Measurements from ENCODE around the gene ZSWIM5.
"Not testable (repeated sequence)": the region's sequence is repeated elsewhere in the genome, so short reads cannot be mapped to it uniquely, and the experiment has no call there.

ZSWIM5 gene

DNA sequence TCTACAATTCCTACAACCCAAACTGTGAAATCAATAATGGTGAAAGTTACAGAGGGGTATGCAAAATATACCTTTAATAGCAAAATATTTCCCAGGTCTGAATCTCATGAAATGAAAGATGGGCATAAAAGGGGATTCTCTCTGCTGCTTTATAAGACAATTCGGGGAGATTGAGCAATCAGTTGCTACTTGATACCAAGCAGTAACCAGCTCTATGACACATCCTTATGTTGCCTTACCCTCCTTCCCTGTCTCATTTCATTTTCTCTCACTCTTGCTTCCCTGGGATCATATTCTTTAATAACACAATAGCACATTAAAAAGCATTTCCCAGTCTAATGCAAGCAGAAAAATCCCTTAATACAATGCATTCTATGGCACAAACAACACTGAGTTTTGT is 29.0 kb downstream of the ZSWIM5 start:
- H3K27me3 ChIP-seq: no peaks in the 10 kb centered on the region
- H3K4me1 ChIP-seq: no peaks in the 10 kb centered on the region
- H3K9ac ChIP-seq: no peak overlapping the region
- no peak overlapping the region for H3K4me3 ChIP-seq
- H3K27ac ChIP-seq: no peak overlapping the region
- no peaks in the 10 kb centered on the region for H4K20me1 ChIP-seq
- H3K36me3 ChIP-seq: no peaks in the 10 kb centered on the region
- TF ChIP-seq Cebpa-rat (IDR thresholded peaks at IDR 0.05): no peak
- H3K9me3 ChIP-seq (replicated peaks in 1 of 11): peaks cover 0 to 12% (median 10%) of the 10 kb centered on the region in 11 experiments; a peak in 15 of 22 replicates
- no peak overlapping the region for H3K4me2 ChIP-seq

DNA sequence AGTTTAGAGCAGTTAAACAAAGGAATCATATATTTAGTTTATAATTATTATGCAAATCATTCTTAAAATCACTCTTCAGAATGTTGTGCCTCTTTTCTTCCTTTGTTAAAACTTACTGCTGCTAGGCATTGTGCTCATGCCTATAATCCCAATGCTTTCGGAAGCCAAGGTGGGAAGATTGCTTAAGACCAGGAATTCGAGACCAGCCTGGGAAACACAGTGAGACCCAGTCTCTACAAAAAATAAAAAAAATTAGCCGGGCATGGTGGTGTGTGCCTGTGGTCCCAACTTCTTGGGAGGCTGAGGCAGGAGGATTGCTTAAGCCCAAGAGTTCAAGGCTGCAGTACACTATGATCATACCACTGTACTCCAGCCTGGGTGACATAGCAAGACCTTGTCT is 33.6 kb downstream of the ZSWIM5 start:
- H3K4me2 ChIP-seq: no peak overlapping the region
- H3K27me3 ChIP-seq: no peaks in the 10 kb centered on the region
- no peaks in the 10 kb centered on the region for H3K36me3 ChIP-seq
- H3K4me1 ChIP-seq: no peaks in the 10 kb centered on the region
- no peak overlapping the region for H3K9ac ChIP-seq
- TF ChIP-seq Cebpa-rat (IDR thresholded peaks at IDR 0.05): no peak
- H3K9me3 ChIP-seq (replicated peaks in 1 of 11): no peaks in the 10 kb centered on the region
- H3K4me3 ChIP-seq: no peak overlapping the region
- no peak overlapping the region for H3K27ac ChIP-seq
- H4K20me1 ChIP-seq: no peaks in the 10 kb centered on the region

- no peak overlapping the region for H3K4me3 ChIP-seq
- H4K20me1 ChIP-seq: no peaks in the 10 kb centered on the region
- no peak overlapping the region for H3K27ac ChIP-seq
- H3K9ac ChIP-seq: no peak overlapping the region
- no peaks in the 10 kb centered on the region for H3K36me3 ChIP-seq
- H3K4me2 ChIP-seq: no peak overlapping the region
- no peaks in the 10 kb centered on the region for H3K27me3 ChIP-seq
- no peaks in the 10 kb centered on the region for H3K4me1 ChIP-seq
- no peak for TF ChIP-seq Cebpa-rat (IDR thresholded peaks at IDR 0.05)
- no peaks in the 10 kb centered on the region for H3K9me3 ChIP-seq (replicated peaks in 1 of 11)
Measured at GRCh38 chr1:45172005-45172404, 34.4 kb downstream of the ZSWIM5 start.

GRCh38 chr1:45171575-45171974 is 34.8 kb downstream of the ZSWIM5 start:
- H3K9me3 ChIP-seq (replicated peaks in 1 of 11): no peaks in the 10 kb centered on the region
- no peak for TF ChIP-seq Cebpa-rat (IDR thresholded peaks at IDR 0.05)
- H3K4me2 ChIP-seq: no peak overlapping the region
- H4K20me1 ChIP-seq: no peaks in the 10 kb centered on the region
- H3K4me1 ChIP-seq: no peaks in the 10 kb centered on the region
- no peak overlapping the region for H3K4me3 ChIP-seq
- no peak overlapping the region for H3K9ac ChIP-seq
- no peak overlapping the region for H3K27ac ChIP-seq
- H3K27me3 ChIP-seq: no peaks in the 10 kb centered on the region
- no peaks in the 10 kb centered on the region for H3K36me3 ChIP-seq

DNA sequence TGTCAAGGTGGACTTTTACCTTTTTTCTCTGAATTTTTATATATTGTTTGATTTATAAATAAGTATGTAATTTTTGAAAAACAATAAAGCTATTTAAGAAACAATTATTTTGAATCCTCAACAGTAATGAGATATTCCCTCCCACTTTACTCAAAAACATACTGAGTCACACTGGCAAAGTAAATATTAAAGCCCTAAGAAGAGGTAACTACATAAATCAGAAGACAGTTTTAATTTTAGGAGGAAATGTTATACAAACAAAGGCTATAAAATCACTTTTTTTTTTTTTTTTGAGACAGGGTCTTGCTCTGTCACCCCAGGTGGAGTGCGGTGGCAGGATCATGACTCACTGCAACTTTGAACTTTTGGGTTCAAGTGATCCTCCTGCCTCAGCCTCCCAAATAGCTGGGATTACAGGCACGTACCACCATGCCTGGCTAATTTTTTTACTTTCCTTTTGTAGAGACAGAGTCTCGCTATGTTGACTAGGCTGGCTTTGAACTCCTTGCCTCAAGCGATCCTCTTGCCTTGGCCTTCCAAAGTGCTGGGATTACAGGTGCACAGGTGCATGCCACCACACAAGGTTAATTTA is 36.2 kb downstream of the ZSWIM5 start:
- no peak overlapping the region for H3K4me3 ChIP-seq
- H3K4me1 ChIP-seq: no peaks in the 10 kb centered on the region
- no peaks in the 10 kb centered on the region for H3K27me3 ChIP-seq
- H3K9ac ChIP-seq: no peak overlapping the region; a peak in 1 of 22 replicates
- no peak for TF ChIP-seq Cebpa-rat (IDR thresholded peaks at IDR 0.05)
- no peak overlapping the region for H3K4me2 ChIP-seq
- H3K9me3 ChIP-seq (replicated peaks in 1 of 11): no peaks in the 10 kb centered on the region
- no peaks in the 10 kb centered on the region for H4K20me1 ChIP-seq
- H3K36me3 ChIP-seq: no peaks in the 10 kb centered on the region
- no peak overlapping the region for H3K27ac ChIP-seq

DNA sequence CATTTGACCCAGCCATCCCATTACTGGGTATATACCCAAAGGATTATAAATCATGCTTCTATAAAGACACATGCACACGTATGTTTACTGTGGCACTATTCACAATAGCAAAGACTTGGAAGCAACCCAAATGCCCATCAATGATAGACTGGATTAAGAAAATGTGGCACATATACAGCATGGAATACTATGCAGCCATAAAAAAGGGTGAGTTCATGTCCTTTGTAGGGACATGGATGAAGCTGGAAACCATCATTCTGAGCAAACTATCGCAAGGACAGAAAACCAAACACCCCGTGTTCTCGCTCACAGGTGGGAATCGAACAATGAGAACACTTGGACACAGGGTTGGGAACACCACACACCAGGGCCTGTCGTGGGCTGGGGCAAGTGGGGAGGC is 38.5 kb downstream of the ZSWIM5 start:
- not testable (repeated sequence) for H3K36me3 ChIP-seq, H3K9ac ChIP-seq, H3K27me3 ChIP-seq, H3K27ac ChIP-seq, H3K4me2 ChIP-seq, H4K20me1 ChIP-seq, H3K4me1 ChIP-seq, H3K4me3 ChIP-seq
- H3K9me3 ChIP-seq (replicated peaks in 1 of 11): peaks cover 0 to 15% (median 3%) of the 10 kb centered on the region in 11 experiments; a peak in 6 of 22 replicates

GRCh38 chr1:45164307-45164706 is 42.1 kb downstream of the ZSWIM5 start:
- not testable (repeated sequence) for H3K4me2 ChIP-seq, H3K27ac ChIP-seq, H3K9ac ChIP-seq, H3K36me3 ChIP-seq, H3K4me3 ChIP-seq, H4K20me1 ChIP-seq, H3K4me1 ChIP-seq, H3K27me3 ChIP-seq
- H3K9me3 ChIP-seq (replicated peaks in 1 of 11): peaks cover 0 to 26% (median 7%) of the 10 kb centered on the region in 11 experiments; a peak in 11 of 22 replicates

DNA sequence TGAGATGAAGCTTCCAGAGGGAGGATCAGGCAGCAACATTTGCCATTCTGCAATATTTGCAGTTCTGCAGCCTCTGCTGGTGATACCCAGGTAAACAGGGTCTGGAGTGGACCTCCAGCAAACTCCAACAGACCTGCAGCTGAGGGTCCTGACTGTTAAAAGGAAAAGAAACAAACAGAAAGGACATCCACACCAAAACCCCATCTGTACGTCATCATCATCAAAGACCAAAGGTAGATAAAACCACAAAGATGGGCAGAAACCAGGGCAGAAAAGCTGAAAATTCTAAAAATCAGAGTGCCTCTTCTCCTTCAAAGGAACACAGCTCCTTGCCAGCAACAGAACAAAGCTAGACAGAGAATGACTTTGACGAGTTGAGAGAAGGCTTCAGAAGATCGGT is 43.3 kb downstream of the ZSWIM5 start:
- H3K9ac ChIP-seq, H3K27ac ChIP-seq, H3K27me3 ChIP-seq, H3K4me2 ChIP-seq, H3K4me3 ChIP-seq, H3K36me3 ChIP-seq, H3K4me1 ChIP-seq, H4K20me1 ChIP-seq: not testable (repeated sequence)
- H3K9me3 ChIP-seq (replicated peaks in 1 of 11): peaks cover 0 to 26% (median 7%) of the 10 kb centered on the region in 11 experiments; a peak in 11 of 22 replicates

GRCh38 chr1:45162041-45163035 is 44.1 kb downstream of the ZSWIM5 start:
- H3K4me3 ChIP-seq, H3K9ac ChIP-seq, H3K27ac ChIP-seq, H3K4me1 ChIP-seq, H3K36me3 ChIP-seq, H3K27me3 ChIP-seq, H3K4me2 ChIP-seq, H4K20me1 ChIP-seq: not testable (repeated sequence)
- peaks cover 0 to 26% (median 7%) of the 10 kb centered on the region in 11 experiments; a peak in 11 of 22 replicates for H3K9me3 ChIP-seq (replicated peaks in 1 of 11)

DNA sequence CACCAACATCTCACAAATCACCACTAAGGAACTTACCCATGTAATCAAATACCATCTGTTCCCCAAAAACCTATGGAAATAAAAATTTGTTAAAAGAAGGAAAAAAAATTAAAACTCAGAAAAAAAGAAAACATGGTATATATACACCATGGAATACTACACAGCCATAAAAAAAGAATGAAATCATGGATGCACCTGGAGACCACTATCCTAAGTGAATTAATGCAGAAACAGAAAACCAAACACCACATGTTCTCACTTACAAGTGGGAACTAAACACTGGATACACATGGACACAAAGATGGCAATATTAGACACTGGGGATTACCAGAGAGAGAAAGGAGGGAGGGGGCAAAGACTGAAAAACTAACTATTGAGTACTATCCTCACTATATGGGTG is 50.4 kb downstream of the ZSWIM5 start:
- H3K9me3 ChIP-seq (replicated peaks in 1 of 11): 0 out of 22 replicates have a peak, but pooled peaks cover 0 to 5% (median 0%) of the 10 kb centered on the region in 11 experiments
- no peaks in the 10 kb centered on the region for H3K4me1 ChIP-seq
- no peak for TF ChIP-seq Cebpa-rat (IDR thresholded peaks at IDR 0.05)
- no peak overlapping the region for H3K27ac ChIP-seq
- no peaks in the 10 kb centered on the region for H3K36me3 ChIP-seq
- no peak overlapping the region for H3K4me3 ChIP-seq
- H3K27me3 ChIP-seq: no peaks in the 10 kb centered on the region
- no peak overlapping the region for H3K9ac ChIP-seq
- H4K20me1 ChIP-seq: no peaks in the 10 kb centered on the region
- H3K4me2 ChIP-seq: no peak overlapping the region

All from BLaER1 treated with 17β-estradiol and CSF1 and Interleukin-3, amounts not matched to agents 10 nM and 100 nM (cell line).